Activated naive CD8-positive, alpha-beta T cell treated with anti-CD3 and anti-CD28 coated beads for 36 hours (primary cell): Measurements from ENCODE around the gene PGA5. TPM values are rescaled to one million over a fixed set of nuclear protein-coding genes. Genes with fewer than 3 reads are reported as not detected.

ENCODE experiments used
- DNase-seq: peaks from one replicate; pipeline ENCODE4 v3.0.0; 2021
- H3K27ac Mint-ChIP-seq: one replicate; pipeline ENCODE4 v1.8.0; 2022; ENCODE audit warnings: mild to moderate bottlenecking, moderate library complexity, mixed read lengths
- H3K27me3 Mint-ChIP-seq: one replicate; pipeline ENCODE4 v1.8.0; 2022; ENCODE audit warnings: mild to moderate bottlenecking, mixed read lengths
- H3K36me3 Mint-ChIP-seq: one replicate; pipeline ENCODE4 v1.8.0; 2021; ENCODE audit warnings: mild to moderate bottlenecking, mixed read lengths
- H3K4me1 Mint-ChIP-seq: one replicate; pipeline ENCODE4 v1.8.0; 2021; ENCODE audit warnings: mixed read lengths
- H3K4me3 Mint-ChIP-seq: one replicate; pipeline ENCODE4 v1.8.0; 2022; ENCODE audit warnings: mild to moderate bottlenecking, moderate library complexity, mixed read lengths
- H3K9me3 Mint-ChIP-seq: one replicate; pipeline ENCODE4 v1.8.0; 2022; ENCODE audit warnings: mixed read lengths
- total RNA-seq, 2 experiments: library from RNA; stranded (reverse); gene quantifications; one replicate each; pipeline ENCODE4 v1.2.3, GENCODE V29; 2021

Gene PGA5
- total RNA-seq, 2 experiments from 2014 or later: not detected

DNA sequence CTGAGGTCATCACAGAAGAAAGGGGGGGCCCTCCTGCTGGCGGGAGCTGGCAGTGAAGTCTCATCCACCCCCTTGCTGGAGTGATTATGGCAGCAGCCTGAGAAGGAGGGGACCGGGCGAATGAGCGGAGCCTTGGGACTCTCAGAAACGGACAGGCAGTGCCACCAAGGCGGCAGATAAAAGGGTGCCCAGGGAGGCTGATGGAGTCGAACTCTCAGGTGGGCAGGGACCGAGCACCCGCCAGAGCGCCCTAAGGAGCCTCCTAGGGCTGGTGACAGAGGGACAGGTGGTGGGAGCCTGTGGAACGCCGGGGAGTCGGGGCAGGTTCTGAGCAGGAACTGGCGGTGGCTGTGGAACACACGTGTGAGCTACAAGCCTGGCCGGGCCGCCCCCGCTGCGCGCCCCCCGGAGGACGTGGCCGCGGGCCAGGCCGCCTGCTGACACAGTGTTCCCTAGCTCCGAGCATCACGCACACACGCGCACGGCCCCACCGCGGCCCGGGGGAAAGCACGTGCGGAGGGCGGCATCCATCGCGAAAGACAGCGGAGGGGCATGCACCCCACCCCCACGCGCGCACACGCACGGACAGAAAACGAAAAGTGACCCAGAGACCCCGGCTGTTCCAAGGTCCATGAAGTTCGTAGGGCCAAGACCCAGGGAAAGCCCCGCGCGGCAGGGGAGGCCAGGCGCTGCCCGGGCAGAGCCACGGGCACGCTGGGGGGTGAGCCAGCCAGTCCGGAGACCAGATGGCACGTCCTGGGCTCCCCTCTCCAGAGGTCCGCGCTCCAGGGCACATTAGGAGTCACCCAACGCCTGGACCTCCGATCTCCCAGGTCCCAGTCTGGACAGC is 53.1 kb downstream of the PGA5 start:
- DNase-seq: peak; percentile 84
- Mint-ChIP-seq H3K36me3 (peaks cover 49% of the 10 kb centered on the region), H3K9me3 (no peaks in the 10 kb centered on the region), H3K4me1 (peaks cover 38% of the 10 kb centered on the region), H3K27ac (peak overlapping the region; percentile 96), H3K4me3 (peak overlapping the region; percentile 89), H3K27me3 (no peaks in the 10 kb centered on the region)

DNA sequence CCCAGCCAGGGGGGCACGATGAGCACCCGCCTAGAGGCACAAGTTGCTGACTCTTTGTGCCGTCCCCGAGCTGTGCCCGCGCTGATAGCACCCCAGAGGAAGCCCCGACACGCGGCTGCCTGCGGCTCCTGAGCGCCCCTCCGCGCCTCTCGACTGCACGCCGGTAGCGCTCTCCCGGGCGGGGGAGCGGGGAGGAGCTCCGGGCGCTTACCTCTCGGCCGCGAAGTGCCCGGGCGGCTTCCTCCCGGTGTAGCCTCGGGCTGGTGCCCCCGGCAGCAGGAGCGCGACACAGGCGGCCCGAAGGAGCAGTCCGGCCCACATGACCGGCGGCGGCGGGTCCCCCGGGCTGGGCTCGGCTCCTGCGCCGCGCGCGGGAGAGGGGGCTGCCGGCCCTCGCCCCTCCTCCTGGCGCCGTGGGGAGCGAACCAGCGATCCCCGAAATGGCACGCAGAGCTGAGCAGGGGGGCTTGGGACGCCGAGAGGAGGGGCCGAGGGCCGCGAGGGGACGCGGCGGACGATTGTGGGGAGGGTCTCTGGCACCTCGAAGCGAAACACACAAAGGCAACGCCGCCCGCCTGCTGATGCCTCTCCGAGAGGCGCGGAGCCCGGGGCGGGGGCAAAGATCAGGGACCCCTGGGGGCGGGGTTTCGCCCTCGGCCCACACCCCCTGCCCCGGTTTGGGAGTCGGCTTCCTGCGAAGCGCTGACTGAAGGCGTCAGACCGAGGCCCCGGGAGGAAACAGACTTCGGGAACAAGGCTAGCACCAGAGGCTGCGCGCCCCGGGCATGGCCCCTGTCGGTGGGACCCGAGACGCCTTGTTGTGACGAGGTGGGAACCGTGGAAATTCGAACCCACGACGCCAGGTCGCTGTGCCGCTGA is 54.0 kb downstream of the PGA5 start, which contains the start of gene VWCE:
Gene VWCE, minus strand, starts transcription at position 600 of the 879 bp plus-strand sequence. Its CDS starts 279 bp downstream, at position 321.
- Mint-ChIP-seq H3K27ac (peak within 1 kb of the TSS; percentile 96), H3K9me3 (no peaks in the 10 kb centered on the region), H3K27me3 (no peaks in the 10 kb centered on the region), H3K4me3 (peak within 1 kb of the TSS; percentile 89), H3K36me3 (peaks cover 49% of the 10 kb centered on the region), H3K4me1 (peaks cover 41% of the 10 kb centered on the region)
- DNase-seq: peak; percentile 86

DNA sequence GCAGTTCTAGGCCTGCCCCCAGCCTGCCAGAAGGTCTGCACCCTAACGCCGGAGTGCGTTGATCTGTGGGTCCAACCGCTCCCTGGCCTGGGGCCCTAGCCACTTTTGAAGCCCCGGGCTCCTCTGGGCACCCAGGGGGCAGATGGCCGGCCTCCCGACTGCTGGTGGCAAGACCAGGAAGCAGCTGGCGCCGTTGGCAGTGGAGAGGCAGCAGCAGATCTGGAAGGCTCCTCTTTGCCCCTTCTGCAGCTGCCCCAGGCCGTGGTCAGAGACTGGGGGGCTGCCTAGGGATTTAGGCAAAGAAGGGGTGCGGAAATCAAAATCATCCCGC is 54.6 kb downstream of the PGA5 start:
- peaks cover 45% of the 10 kb centered on the region for H3K4me1 Mint-ChIP-seq
- DNase-seq: no peak
- no peak overlapping the region for H3K27ac Mint-ChIP-seq
- H3K9me3 Mint-ChIP-seq: no peaks in the 10 kb centered on the region
- peaks cover 52% of the 10 kb centered on the region for H3K36me3 Mint-ChIP-seq
- H3K4me3 Mint-ChIP-seq: peak overlapping the region; percentile 61
- no peaks in the 10 kb centered on the region for H3K27me3 Mint-ChIP-seq

DNA sequence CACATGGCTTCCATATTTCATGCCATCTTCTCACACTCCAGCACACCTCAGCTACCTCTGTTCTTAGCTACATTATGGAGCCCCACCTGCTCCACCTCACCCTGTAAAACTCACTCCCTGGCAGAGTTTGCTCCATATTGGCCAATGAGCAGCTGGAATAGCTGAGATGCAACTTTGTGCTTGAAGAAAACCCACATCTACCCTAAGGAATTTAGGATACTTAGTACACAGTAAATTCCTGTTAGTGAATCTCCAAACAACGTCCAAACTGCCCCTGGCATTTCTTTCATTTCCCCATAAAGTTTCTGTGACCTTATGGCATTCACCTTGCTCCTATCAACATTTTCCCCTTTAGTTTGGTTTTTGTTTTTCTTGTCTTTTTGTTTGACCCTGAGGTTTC is 56.4 kb downstream of the PGA5 start:
- Mint-ChIP-seq H3K4me1 (peaks cover 43% of the 10 kb centered on the region), H3K36me3 (peaks cover 48% of the 10 kb centered on the region), H3K9me3 (no peaks in the 10 kb centered on the region), H3K4me3 (peak overlapping the region; percentile 15), H3K27ac (no peak overlapping the region), H3K27me3 (no peaks in the 10 kb centered on the region)
- no peak for DNase-seq

DNA sequence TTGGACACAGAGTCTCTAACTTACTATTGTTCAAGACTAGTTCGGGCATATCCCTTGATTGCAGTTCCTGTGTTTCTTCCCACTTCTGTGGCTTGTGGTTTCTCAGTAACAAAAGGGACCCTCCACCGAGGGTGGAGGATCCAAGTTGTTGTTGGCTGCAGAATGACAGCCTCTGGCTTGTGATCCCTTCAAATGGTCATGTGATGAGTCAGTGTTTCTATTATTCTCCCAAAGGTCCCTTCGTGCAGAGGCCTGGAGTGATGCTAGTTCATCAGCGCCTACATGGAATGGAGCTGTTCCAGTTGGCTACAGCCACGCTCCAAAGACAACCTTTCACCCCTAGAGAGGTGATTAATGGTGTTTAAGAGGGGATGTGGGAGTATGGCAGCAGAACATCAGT is 56.8 kb downstream of the PGA5 start:
- Mint-ChIP-seq H3K27ac (peak overlapping the region; percentile 53), H3K9me3 (no peaks in the 10 kb centered on the region), H3K27me3 (no peaks in the 10 kb centered on the region), H3K4me1 (peaks cover 39% of the 10 kb centered on the region), H3K36me3 (peaks cover 45% of the 10 kb centered on the region), H3K4me3 (no peak overlapping the region)
- DNase-seq: no peak

DNA sequence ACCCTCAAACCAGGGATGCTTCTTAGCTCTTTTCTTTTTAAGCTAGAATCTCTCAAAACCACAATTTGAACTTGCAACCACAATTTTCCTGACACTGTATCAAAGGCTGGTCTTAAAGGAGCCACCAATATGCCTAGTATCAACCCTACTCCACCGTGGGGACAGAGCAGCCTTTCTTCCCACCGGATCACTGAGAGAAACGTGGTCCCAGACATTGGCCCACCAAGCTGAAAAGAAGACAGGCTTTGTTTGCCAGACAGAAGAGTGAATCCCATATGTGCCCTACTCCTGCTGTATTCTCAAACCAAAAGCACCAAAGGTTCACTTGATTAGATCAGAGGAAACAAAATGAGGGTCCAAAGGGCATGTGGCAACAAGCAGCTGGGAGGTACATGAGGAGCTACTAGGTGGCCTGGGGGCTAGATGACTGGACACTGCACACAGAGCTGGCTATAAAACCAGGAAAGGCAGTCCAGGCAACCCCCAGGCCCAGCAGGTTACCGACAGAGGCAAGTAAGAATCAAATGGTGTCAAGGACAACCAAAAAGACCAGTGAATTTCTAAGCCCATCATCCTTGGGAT is 57.8 kb downstream of the PGA5 start:
- peaks cover 33% of the 10 kb centered on the region for H3K4me1 Mint-ChIP-seq
- no peaks in the 10 kb centered on the region for H3K9me3 Mint-ChIP-seq
- H3K27me3 Mint-ChIP-seq: no peaks in the 10 kb centered on the region
- no peak overlapping the region for H3K27ac Mint-ChIP-seq
- H3K4me3 Mint-ChIP-seq: no peak overlapping the region
- H3K36me3 Mint-ChIP-seq: peaks cover 40% of the 10 kb centered on the region
- no peak for DNase-seq

Other genes starting within 250 kb of the PGA5 start
- gene CD5, start 138.7 kb upstream of the PGA5 start, total RNA-seq: 100 to 1,000 TPM; 196 to 197 TPM
- gene VPS37C, start 79.7 kb upstream of the PGA5 start, total RNA-seq: 1 to 10 TPM; 8.1 to 8.8 TPM
- not detected for gene PGA3, start 37.7 kb upstream of the PGA5 start, total RNA-seq
- gene PGA4, start 18.8 kb upstream of the PGA5 start, total RNA-seq: not detected
- 10 to 100 TPM; 18.3 to 19.8 TPM for gene VWCE, start 54.1 kb downstream of the PGA5 start, total RNA-seq
- gene DDB1, start 91.9 kb downstream of the PGA5 start, total RNA-seq: 100 to 1,000 TPM; 308 to 315 TPM
- 10 to 100 TPM; 70.0 to 70.3 TPM for gene TKFC, start 92.1 kb downstream of the PGA5 start, total RNA-seq
- gene CYB561A3, start 120.7 kb downstream of the PGA5 start, total RNA-seq: 10 to 100 TPM; 41.1 to 41.6 TPM
- gene TMEM138, start 121.2 kb downstream of the PGA5 start, total RNA-seq: 10 to 100 TPM; 57.6 to 64.1 TPM
- gene TMEM216, start 151.4 kb downstream of the PGA5 start, total RNA-seq: 10 to 100 TPM; 12.6 to 14.0 TPM
- gene CPSF7, start 188.8 kb downstream of the PGA5 start, total RNA-seq: 100 to 1,000 TPM; 123 to 139 TPM
- gene SDHAF2, start 188.9 kb downstream of the PGA5 start, total RNA-seq: 10 to 100 TPM; 41.7 to 44.4 TPM